K562 treated with DMSO at 1 percent for 4 hours (cell line): Measurements from ENCODE around the gene CERS6. TPM values are rescaled to one million over a fixed set of nuclear protein-coding genes. Genes with fewer than 3 reads are reported as not detected.

Experiments
- total RNA-seq: library from RNA; unstranded; fragments of 300-600 nt; gene quantifications from 2 replicates; pipeline ENCODE4 v1.2.3, GENCODE V29; 2022; ENCODE audit not compliant: insufficient read depth

CERS6 gene
- total RNA-seq = 5.4 TPM in 2 replicates

GRCh38 chr2:168455645-168456520 is at the start of gene CERS6:
CERS6 (plus strand) TSS chr2:168456272; CDS start chr2:168456449, 177 bp downstream.

GRCh38 chr2:168801961-168802858 is 346.1 kb downstream of the CERS6 start, which contains the start of gene NOSTRIN:
NOSTRIN (plus strand) TSS chr2:168802637; CDS start chr2:168802647, 10 bp downstream.

Other genes starting within 250 kb of the CERS6 start
- 0.41 TPM in 1 of 2 replicates, not detected in the other for gene STK39, start 208.7 kb upstream of the CERS6 start, total RNA-seq